ENCODE results near the gene MED13L. TPM values are rescaled to one million over a fixed set of nuclear protein-coding genes. Genes with fewer than 3 reads are reported as not detected.

The MED13L gene
- total RNA-seq, 1 donor from 2014 or later: 39.8 TPM

GRCh38 chr12:116210131-116210530 lies 67.4 kb downstream of the MED13L start:
- TF ChIP-seq CTCF (IDR thresholded peaks at IDR 0.05; ENCODE audit: insufficient read depth, low read length, severe bottlenecking): no peak
- H3K4me3 ChIP-seq (ENCODE audit: low read depth, low read length): no peak overlapping the region
- DNase-seq (ENCODE audit: low read depth) (no peak), FAIRE-seq (no peak)
- H3K36me3 ChIP-seq (ENCODE audit: control insufficient read depth, insufficient read depth, low read length): no peaks in the 10 kb centered on the region
- H3K27me3 ChIP-seq (ENCODE audit: control insufficient read depth, insufficient read depth, low read length): no peaks in the 10 kb centered on the region

- FAIRE-seq (no peak), DNase-seq (ENCODE audit: low read depth) (no peak)
- no peaks in the 10 kb centered on the region for H3K36me3 ChIP-seq (ENCODE audit: control insufficient read depth, insufficient read depth, low read length)
- H3K4me3 ChIP-seq (ENCODE audit: low read depth, low read length): no peak overlapping the region
- TF ChIP-seq CTCF (IDR thresholded peaks at IDR 0.05; ENCODE audit: insufficient read depth, low read length, severe bottlenecking): no peak
- no peaks in the 10 kb centered on the region for H3K27me3 ChIP-seq (ENCODE audit: control insufficient read depth, insufficient read depth, low read length)
Observed at GRCh38 chr12:116209503-116209902, 68.0 kb downstream of the MED13L start.

GRCh38 chr12:116207274-116207673 lies 70.2 kb downstream of the MED13L start:
- Histone ChIP-seq H3K36me3 (ENCODE audit: control insufficient read depth, insufficient read depth, low read length) (no peaks in the 10 kb centered on the region), H3K27me3 (ENCODE audit: control insufficient read depth, insufficient read depth, low read length) (no peaks in the 10 kb centered on the region), H3K4me3 (ENCODE audit: low read depth, low read length) (no peak overlapping the region)
- TF ChIP-seq CTCF (IDR thresholded peaks at IDR 0.05; ENCODE audit: insufficient read depth, low read length, severe bottlenecking): no peak
- FAIRE-seq: no peak
- DNase-seq (ENCODE audit: low read depth): no peak

- Histone ChIP-seq H3K27me3 (ENCODE audit: control insufficient read depth, insufficient read depth, low read length) (no peaks in the 10 kb centered on the region), H3K4me3 (ENCODE audit: low read depth, low read length) (no peak overlapping the region), H3K36me3 (ENCODE audit: control insufficient read depth, insufficient read depth, low read length) (no peaks in the 10 kb centered on the region)
- no peak for TF ChIP-seq CTCF (IDR thresholded peaks at IDR 0.05; ENCODE audit: insufficient read depth, low read length, severe bottlenecking)
- no peak for DNase-seq (ENCODE audit: low read depth)
- no peak for FAIRE-seq
Observed at GRCh38 chr12:116206828-116207227, 70.7 kb downstream of the MED13L start.

GRCh38 chr12:116204785-116205184 lies 72.7 kb downstream of the MED13L start:
- H3K36me3 ChIP-seq (ENCODE audit: control insufficient read depth, insufficient read depth, low read length): no peaks in the 10 kb centered on the region
- H3K4me3 ChIP-seq (ENCODE audit: low read depth, low read length): no peak overlapping the region
- DNase-seq (ENCODE audit: low read depth) (no peak), FAIRE-seq (no peak)
- H3K27me3 ChIP-seq (ENCODE audit: control insufficient read depth, insufficient read depth, low read length): no peaks in the 10 kb centered on the region
- TF ChIP-seq CTCF (IDR thresholded peaks at IDR 0.05; ENCODE audit: insufficient read depth, low read length, severe bottlenecking): no peak

- DNase-seq (ENCODE audit: low read depth): no peak
- Histone ChIP-seq H3K4me3 (ENCODE audit: low read depth, low read length) (no peak overlapping the region), H3K36me3 (ENCODE audit: control insufficient read depth, insufficient read depth, low read length) (no peaks in the 10 kb centered on the region), H3K27me3 (ENCODE audit: control insufficient read depth, insufficient read depth, low read length) (no peaks in the 10 kb centered on the region)
- no peak for FAIRE-seq
- no peak for TF ChIP-seq CTCF (IDR thresholded peaks at IDR 0.05; ENCODE audit: insufficient read depth, low read length, severe bottlenecking)
Observed at GRCh38 chr12:116204169-116204568, 73.3 kb downstream of the MED13L start.

Measured in bronchial epithelial cell (primary cell).